Activated CD8-positive, alpha-beta T cell treated with anti-CD3 and anti-CD28 coated beads for 36 hours (primary cell): Measurements from ENCODE around the gene THBS3. TPM values are rescaled to one million over a fixed set of nuclear protein-coding genes. Genes with fewer than 3 reads are reported as not detected.
"Not testable (repeated sequence)": the region's sequence is repeated elsewhere in the genome, so short reads cannot be mapped to it uniquely, and the experiment has no call there.

Experiments
- ATAC-seq: fragments of 200-7000 bp; cut with Tn5 transposase; one replicate; pipeline ENCODE4 v1.10.0; 2021; ENCODE audit warnings: mild to moderate bottlenecking, moderate library complexity
- CTCF ChIA-PET: fragments of 350-600 bp; sonication (Branson Sonifier 250); formaldehyde crosslinking; loops from one replicate; lab custom pipeline; 2021; ENCODE audit warnings: antibody characterized with exemption; lab: Charles Lee
- POLR2A ChIA-PET: fragments of 350-600 bp; sonication (Branson Sonifier 250); formaldehyde crosslinking; loops from one replicate; lab custom pipeline; 2021; ENCODE audit warnings: antibody characterized with exemption; lab: Charles Lee
- DNase-seq: peaks from one replicate; pipeline ENCODE4 v3.0.0-alpha.2; 2020
- H3K27ac Mint-ChIP-seq: one replicate; pipeline ENCODE4 v1.8.0; 2021; ENCODE audit warnings: mild to moderate bottlenecking, mixed read lengths
- H3K27me3 Mint-ChIP-seq: one replicate; pipeline ENCODE4 v1.8.0; 2021; ENCODE audit warnings: mixed read lengths
- H3K36me3 Mint-ChIP-seq: one replicate; pipeline ENCODE4 v1.8.0; 2021; ENCODE audit warnings: low read depth, mixed read lengths
- H3K4me1 Mint-ChIP-seq: one replicate; pipeline ENCODE4 v1.8.0; 2021; ENCODE audit warnings: low read depth, mixed read lengths
- H3K4me3 Mint-ChIP-seq: one replicate; pipeline ENCODE4 v1.8.0; 2021; ENCODE audit warnings: mild to moderate bottlenecking, moderate library complexity, mixed read lengths
- H3K9me3 Mint-ChIP-seq: one replicate; pipeline ENCODE4 v1.8.0; 2021; ENCODE audit warnings: mixed read lengths
- CTCF ChIP-seq: fragments of 200-600 bp; IDR thresholded peaks from one replicate; pipeline ENCODE4 v1.8.0; 2022; ENCODE audit warnings: antibody characterized with exemption, mild to moderate bottlenecking
- intact Hi-C: fragments of 100-400 bp; cut with micrococcal nuclease; formaldehyde crosslinking; loops from one replicate; pipeline ENCODE4 v1.10.0; 2022
- total RNA-seq, 2 experiments: library from RNA; stranded (reverse); gene quantifications; one replicate each; pipeline ENCODE4 v1.2.3, GENCODE V29; 2021

The THBS3 gene
- total RNA-seq, 2 experiments from 2014 or later: 11.1 to 12.0 TPM

GRCh38 chr1:155166051-155166470 is 41.6 kb downstream of the THBS3 start:
- DNase-seq: no peak
- ATAC-seq: no peak
- TF ChIP-seq CTCF: no peak
- no peak overlapping the region for H3K27ac Mint-ChIP-seq
- intact Hi-C loops: loop anchor here (2.0 to 5.0 kb wide), 2 partner anchors 59 to 71 kb away; no protein-coding TSS in a partner anchor
- peaks cover 15% of the 10 kb centered on the region for H3K36me3 Mint-ChIP-seq
- ChIA-PET POLR2A (interaction anchor here (1.1 to 2.0 kb wide), 3 partner anchors 9 to 74 kb away, joined by 3 to 6 read pairs (median 3); no protein-coding TSS in a partner anchor), CTCF (interaction anchor here (1.2 to 13.3 kb wide), 10 partner anchors 9 to 115 kb away, joined by 3 to 312 read pairs (median 12); partner anchors contain the start of gene ADAM15)
- H3K9me3 Mint-ChIP-seq: no peaks in the 10 kb centered on the region
- no peak overlapping the region for H3K4me3 Mint-ChIP-seq
- H3K27me3 Mint-ChIP-seq: no peaks in the 10 kb centered on the region
- H3K4me1 Mint-ChIP-seq: peaks cover 11% of the 10 kb centered on the region

- DNase-seq, POLR2A ChIA-PET: not testable (repeated sequence)
- intact Hi-C loops: loop anchor here (5.0 kb wide), 1 partner anchor 57 kb away; no protein-coding TSS in a partner anchor
Observed at GRCh38 chr1:155164625-155165024, 43.1 kb downstream of the THBS3 start.

GRCh38 chr1:155163785-155164184 is 43.9 kb downstream of the THBS3 start:
- H3K27me3 Mint-ChIP-seq, DNase-seq, intact Hi-C loops, H3K9me3 Mint-ChIP-seq, H3K36me3 Mint-ChIP-seq, H3K27ac Mint-ChIP-seq, POLR2A ChIA-PET, ATAC-seq, H3K4me3 Mint-ChIP-seq: not testable (repeated sequence)
- CTCF ChIA-PET: interaction anchor here (1.0 to 13.3 kb wide), 3 partner anchors 9 to 79 kb away, joined by 3 to 312 read pairs (median 10); partner anchors contain the start of gene KRTCAP2
- peaks cover 11% of the 10 kb centered on the region for H3K4me1 Mint-ChIP-seq

More at GRCh38 chr1:155164625-155165024, 43.1 kb downstream of the THBS3 start:
- H3K4me1 Mint-ChIP-seq: peaks cover 11% of the 10 kb centered on the region
- CTCF ChIA-PET: interaction anchor here (2.6 to 13.3 kb wide), 2 partner anchors 8 to 74 kb away, joined by 10 to 312 read pairs; partner anchors contain the start of gene KRTCAP2
- not testable (repeated sequence) for H3K27me3 Mint-ChIP-seq, H3K4me3 Mint-ChIP-seq, ATAC-seq, H3K9me3 Mint-ChIP-seq, H3K27ac Mint-ChIP-seq, H3K36me3 Mint-ChIP-seq

GRCh38 chr1:155162631-155163030 is 45.1 kb downstream of the THBS3 start:
- H3K4me3 Mint-ChIP-seq, H3K9me3 Mint-ChIP-seq, POLR2A ChIA-PET, H3K4me1 Mint-ChIP-seq, H3K36me3 Mint-ChIP-seq, DNase-seq, ATAC-seq, H3K27me3 Mint-ChIP-seq, H3K27ac Mint-ChIP-seq, intact Hi-C loops: not testable (repeated sequence)
- CTCF ChIA-PET: interaction anchor here (0.9 to 2.6 kb wide), 3 partner anchors 10 to 25 kb away, joined by 3 to 10 read pairs (median 3); partner anchors contain the start of gene KRTCAP2

GRCh38 chr1:155160128-155160527 is 47.6 kb downstream of the THBS3 start:
- ATAC-seq (no peak), DNase-seq (no peak)
- Mint-ChIP-seq H3K4me3 (no peak overlapping the region), H3K27ac (no peak overlapping the region), H3K4me1 (no peaks in the 10 kb centered on the region), H3K9me3 (no peaks in the 10 kb centered on the region), H3K36me3 (no peaks in the 10 kb centered on the region), H3K27me3 (peaks cover 2% of the 10 kb centered on the region)
- TF ChIP-seq CTCF: no peak
- POLR2A ChIA-PET: no interaction called here
- CTCF ChIA-PET: no interaction called here
- intact Hi-C loops: no loop called here

GRCh38 chr1:155158991-155159390 is 48.7 kb downstream of the THBS3 start:
- POLR2A ChIA-PET: interaction anchor here (0.6 kb wide), 1 partner anchor 64 kb away, joined by 4 read pairs; no protein-coding TSS in a partner anchor
- intact Hi-C loops: no loop called here

GRCh38 chr1:155155996-155156643 is 51.6 kb downstream of the THBS3 start:
- H3K27ac Mint-ChIP-seq, ATAC-seq, H3K27me3 Mint-ChIP-seq, H3K4me3 Mint-ChIP-seq, DNase-seq, POLR2A ChIA-PET, H3K4me1 Mint-ChIP-seq, intact Hi-C loops, H3K36me3 Mint-ChIP-seq, H3K9me3 Mint-ChIP-seq: not testable (repeated sequence)
- CTCF ChIA-PET: interaction anchor here (1.2 kb wide), 1 partner anchor 65 kb away, joined by 3 read pairs; no protein-coding TSS in a partner anchor

More at GRCh38 chr1:155158991-155159390, 48.7 kb downstream of the THBS3 start:
- H3K27me3 Mint-ChIP-seq: peaks cover 2% of the 10 kb centered on the region
- no peaks in the 10 kb centered on the region for H3K4me1 Mint-ChIP-seq
- H3K36me3 Mint-ChIP-seq: no peaks in the 10 kb centered on the region
- no peak for ATAC-seq
- H3K4me3 Mint-ChIP-seq: no peak overlapping the region
- no peak for TF ChIP-seq CTCF
- CTCF ChIA-PET: interaction anchor here (0.9 kb wide), 1 partner anchor 68 kb away, joined by 4 read pairs; no protein-coding TSS in a partner anchor
- no peaks in the 10 kb centered on the region for H3K9me3 Mint-ChIP-seq
- no peak overlapping the region for H3K27ac Mint-ChIP-seq
- DNase-seq: no peak
